ENCODE measurements around the gene DDO.

DNA sequence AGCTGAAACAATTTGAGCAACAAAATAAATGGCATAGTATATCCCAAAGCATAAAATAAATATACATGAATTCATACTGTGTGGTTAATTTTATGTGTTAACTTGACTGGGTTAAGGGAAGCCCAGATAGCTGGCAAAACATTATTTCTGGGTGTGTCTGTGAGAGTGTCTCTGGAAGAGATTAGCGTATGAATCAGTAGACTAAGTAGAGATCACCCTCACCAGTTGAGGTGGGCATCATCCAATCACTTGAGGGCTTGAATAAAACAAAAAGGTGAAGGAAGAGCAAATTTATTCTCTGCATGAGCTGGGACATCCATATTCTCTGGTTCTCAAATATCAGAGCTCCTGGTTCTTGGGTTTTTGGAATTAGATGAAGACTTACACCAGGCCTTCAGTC lies 43.1 kb upstream of the DDO start:
- no peak for TF ChIP-seq TAF7 (optimal IDR thresholded peaks at IDR 0.05; ENCODE audit: borderline replicate concordance, low read depth, low read length)
- TF ChIP-seq, protein P1, sequence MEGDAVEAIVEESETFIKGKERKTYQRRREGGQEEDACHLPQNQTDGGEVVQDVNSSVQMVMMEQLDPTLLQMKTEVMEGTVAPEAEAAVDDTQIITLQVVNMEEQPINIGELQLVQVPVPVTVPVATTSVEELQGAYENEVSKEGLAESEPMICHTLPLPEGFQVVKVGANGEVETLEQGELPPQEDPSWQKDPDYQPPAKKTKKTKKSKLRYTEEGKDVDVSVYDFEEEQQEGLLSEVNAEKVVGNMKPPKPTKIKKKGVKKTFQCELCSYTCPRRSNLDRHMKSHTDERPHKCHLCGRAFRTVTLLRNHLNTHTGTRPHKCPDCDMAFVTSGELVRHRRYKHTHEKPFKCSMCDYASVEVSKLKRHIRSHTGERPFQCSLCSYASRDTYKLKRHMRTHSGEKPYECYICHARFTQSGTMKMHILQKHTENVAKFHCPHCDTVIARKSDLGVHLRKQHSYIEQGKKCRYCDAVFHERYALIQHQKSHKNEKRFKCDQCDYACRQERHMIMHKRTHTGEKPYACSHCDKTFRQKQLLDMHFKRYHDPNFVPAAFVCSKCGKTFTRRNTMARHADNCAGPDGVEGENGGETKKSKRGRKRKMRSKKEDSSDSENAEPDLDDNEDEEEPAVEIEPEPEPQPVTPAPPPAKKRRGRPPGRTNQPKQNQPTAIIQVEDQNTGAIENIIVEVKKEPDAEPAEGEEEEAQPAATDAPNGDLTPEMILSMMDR (IDR thresholded peaks at IDR 0.05; ENCODE audit: control extremely low read depth in 1 of 3, insufficient read depth in 1 of 3, low read depth in 1 of 3, low read length in 3 of 3): no peak
- no peak for TF ChIP-seq POLR2AphosphoS5 (IDR thresholded peaks at IDR 0.05; ENCODE audit: low read depth, low read length)
- TF ChIP-seq POLR2A (IDR thresholded peaks at IDR 0.05; ENCODE audit: control extremely low read depth in 1 of 2, low read depth in 2 of 2, low read length in 2 of 2): no peak
- no peak for TF ChIP-seq RNF2 (IDR thresholded peaks at IDR 0.05; ENCODE audit: borderline replicate concordance, low read depth, low read length, missing control alignments, poor library complexity, severe bottlenecking)
